Measurements from ENCODE around the gene CABLES2.
"Not testable (repeated sequence)": the region's sequence is repeated elsewhere in the genome, so short reads cannot be mapped to it uniquely, and the experiment has no call there.

Gene CABLES2

DNA sequence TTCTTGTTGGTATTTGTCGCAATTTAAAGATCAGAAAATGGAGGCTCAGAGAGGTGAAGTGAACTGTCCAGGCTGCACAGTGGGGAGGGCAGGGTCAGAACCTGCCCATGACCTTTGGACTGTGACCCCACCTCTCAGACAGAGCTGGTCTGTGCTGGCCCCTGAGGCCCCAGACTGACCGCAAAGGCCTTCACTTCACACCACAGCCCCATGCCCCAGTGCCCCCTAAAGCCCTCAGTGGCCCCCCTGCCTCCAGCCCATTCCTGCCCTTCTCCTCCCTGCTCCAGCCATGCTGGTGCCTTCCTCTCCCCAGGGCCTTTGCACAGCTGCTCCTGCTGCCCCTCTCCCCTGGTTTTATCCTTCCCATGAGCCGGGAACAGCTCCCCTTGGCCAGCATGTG, 29.6 kb upstream of the CABLES2 start:
- no peak for DNase-seq (ENCODE audit: low read depth in 3 of 3)

DNA sequence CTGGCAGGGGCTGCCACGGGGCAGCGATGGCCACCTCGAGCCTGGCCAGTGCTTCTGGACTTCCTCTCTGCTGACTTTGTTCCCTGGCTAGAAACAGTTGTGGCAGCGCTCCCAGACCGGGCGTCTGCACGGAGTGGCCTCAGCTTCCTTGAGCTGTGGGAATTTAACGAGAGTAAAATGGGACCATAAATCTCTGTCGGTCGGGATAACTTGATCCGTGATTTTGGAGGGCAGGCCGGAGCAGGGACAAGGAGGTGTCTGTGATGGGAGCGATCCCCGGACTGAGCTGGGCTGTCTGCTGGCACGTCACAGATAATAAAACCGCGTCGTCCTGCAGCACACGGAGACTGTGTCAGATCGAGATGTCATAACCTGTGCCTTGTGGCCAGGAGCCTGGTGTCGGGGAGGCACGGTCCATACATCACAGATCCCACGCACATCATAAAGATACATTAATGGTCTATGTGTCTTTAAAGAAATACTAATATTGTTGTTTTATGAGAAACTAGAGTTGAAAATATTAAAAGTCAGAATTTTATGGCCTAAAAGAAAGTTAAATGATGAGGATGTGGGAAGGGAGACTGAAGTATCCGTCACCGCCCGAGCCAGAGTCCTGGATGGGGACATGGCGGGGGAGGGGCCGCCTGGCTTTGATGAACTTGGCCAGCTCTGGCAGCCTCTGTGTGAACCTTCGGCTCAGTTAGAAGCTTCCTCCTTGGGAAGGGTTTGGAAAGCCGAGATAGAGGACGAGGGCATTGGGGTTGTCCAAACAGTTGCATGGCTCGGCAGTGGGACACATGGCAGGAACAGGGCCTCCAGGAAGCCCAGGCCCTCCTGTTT, 26.8 kb upstream of the CABLES2 start:
- no peak for DNase-seq (ENCODE audit: low read depth in 3 of 3)

DNA sequence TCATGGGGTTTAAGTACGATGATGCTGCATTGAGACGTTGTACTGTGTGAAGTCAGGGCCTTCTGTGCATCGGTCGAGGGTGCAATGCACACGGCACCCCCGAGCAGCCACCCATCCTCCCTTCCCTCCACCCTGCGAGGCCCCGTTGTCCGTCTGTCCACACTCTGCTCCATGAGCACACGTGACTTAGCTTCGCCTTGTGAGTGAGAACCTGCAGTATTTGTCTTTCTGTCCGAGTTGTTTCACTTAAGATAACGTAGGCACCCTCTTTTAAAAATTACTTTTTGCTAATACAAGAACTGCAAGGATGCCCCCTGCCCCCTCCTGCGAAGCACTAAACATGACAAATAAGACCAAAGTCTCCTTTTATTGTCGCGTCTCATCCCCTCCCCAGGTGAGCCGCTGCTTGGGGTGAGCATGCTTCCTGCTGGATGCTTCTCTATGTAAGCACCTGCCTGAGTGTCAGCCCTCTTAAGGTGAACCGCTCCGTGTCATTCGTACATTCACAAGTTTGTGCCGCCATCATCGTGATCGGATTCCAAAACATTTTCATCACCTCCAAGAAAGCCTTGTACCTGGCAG, 23.9 kb upstream of the CABLES2 start:
- no peak for DNase-seq (ENCODE audit: low read depth in 3 of 3)

DNA sequence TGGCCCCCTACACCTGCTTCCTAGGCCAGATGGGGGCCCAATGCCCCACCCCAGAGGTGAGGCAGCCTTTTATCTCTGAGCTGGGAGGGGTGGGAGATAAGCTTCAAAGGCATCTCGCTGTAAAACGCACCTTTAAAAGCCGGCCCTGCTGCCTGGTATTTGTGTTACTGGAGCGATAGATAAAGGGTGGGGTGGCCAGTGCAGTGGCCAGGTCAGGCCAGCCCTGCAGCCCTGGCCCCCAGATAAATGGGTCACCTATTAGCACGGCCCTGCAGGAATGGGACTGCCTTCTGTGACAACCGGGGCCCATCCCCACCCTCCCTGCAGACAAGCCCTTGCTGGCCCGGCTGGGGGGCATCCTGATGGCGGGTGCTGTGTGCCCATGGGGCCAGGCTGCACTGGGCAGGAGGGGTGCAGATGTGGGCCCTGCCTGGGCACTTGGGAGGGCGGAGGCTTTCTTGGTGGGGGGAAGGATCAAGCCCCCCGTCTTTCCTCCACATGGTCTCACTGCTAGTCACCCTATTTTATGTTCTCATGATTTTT, 23.3 kb upstream of the CABLES2 start:
- no peak for DNase-seq (ENCODE audit: low read depth in 3 of 3)

DNA sequence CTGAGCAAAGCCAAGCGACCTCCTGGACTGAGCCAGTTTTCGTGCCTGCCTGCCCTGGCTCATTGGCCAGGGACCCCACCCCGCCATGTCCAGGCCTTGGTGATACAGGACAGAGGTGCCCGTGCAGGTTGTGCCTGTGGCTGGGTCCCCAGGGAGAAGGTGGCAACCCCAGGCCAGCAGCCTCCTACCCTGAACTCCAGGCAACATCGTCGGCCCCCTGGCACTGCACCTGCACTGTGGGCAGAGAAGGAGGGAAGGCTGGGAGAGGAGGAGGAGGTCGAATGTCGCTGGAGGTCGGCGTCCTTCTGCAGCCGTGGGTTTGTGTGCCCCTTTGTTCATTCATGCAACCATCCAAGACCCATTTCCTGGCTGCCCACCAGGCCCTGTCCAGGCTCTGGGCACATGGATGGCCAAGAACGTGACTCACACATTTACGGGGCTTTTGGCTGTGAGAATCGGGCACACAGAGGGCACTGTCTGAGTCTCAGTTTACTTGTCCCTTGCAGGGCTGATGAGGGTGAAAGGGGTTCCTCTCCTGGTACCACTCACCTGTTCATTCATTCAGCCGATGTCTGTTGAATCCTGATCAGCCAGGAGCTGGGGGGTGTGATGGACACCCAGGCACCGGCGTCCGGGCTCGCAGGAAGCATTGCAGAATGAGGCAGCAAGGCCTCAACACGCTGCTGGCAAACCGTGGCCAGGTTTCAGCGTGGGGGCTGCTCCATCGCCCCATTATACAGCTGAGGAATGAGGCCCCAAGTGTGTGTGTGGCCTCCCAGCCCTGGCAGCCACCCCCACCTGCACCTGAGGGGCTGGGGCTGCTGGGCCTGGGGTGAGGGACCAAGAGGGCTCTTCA, 22.6 kb upstream of the CABLES2 start:
- no peak for DNase-seq (ENCODE audit: low read depth in 3 of 3)

DNA sequence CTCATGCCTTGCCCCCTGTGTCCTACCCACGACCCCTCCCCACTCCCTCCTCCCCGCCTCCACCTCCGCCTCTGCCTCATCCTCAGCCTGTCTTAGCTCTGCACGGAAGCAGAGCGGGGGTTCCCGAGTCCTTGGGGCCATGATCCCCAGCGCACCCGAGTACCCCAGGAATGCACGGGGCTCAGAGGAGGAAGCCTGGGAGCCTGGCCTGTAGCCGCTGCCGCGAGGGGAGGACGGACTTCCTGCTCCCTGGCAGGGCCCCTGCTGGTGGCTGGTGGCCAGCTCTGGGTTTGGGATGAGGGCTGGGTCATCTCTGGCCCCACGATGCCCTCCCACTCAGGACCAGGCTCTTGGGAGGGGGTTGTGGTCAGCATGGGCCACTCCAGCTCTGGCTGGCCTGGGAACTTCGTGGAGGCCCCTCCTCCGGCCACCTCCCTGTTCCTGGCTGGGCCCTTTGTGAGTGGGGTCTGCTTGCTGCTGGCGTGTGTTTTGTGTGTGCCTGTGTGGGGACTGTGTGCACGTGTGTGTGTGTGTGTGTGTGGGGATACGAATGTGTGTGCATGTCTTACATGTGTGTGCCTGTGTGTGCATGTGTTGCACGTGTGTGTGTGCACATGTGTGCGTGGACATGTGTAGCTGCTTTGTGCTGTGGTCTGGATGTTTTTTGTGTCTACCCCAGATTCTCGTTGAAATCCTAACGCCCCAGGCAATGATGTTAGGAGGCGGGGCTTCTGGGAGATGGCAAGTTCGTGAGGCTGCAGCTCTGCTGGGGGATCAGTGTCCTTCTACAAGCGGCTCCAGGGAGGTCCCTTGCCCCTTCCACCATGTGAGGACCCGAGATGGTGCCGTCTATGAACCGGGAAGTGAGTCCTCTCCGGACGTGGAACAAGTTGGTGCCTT, 21.6 kb upstream of the CABLES2 start:
- no peak for DNase-seq (ENCODE audit: low read depth in 3 of 3)

DNA sequence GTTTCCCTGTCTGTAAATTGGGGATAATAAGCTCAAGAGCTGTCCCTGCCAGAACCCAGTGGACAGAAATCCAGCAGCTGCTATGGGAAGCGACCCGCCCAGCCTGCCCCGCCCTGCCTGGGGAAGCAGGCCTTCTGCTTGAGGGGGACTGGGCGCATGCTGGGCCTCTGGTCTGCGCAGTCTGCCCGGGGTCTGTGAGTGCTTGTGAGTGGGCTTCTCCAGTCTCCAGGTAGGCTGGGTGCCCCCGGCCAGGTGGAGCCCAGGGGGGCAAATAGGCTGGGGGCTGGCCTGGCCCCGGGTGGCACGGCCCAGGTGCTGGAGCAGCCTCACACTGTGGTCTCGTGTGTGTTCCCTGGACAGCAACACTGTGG, 20.9 kb upstream of the CABLES2 start:
- DNase-seq (ENCODE audit: low read depth in 3 of 3), result no peak

DNA sequence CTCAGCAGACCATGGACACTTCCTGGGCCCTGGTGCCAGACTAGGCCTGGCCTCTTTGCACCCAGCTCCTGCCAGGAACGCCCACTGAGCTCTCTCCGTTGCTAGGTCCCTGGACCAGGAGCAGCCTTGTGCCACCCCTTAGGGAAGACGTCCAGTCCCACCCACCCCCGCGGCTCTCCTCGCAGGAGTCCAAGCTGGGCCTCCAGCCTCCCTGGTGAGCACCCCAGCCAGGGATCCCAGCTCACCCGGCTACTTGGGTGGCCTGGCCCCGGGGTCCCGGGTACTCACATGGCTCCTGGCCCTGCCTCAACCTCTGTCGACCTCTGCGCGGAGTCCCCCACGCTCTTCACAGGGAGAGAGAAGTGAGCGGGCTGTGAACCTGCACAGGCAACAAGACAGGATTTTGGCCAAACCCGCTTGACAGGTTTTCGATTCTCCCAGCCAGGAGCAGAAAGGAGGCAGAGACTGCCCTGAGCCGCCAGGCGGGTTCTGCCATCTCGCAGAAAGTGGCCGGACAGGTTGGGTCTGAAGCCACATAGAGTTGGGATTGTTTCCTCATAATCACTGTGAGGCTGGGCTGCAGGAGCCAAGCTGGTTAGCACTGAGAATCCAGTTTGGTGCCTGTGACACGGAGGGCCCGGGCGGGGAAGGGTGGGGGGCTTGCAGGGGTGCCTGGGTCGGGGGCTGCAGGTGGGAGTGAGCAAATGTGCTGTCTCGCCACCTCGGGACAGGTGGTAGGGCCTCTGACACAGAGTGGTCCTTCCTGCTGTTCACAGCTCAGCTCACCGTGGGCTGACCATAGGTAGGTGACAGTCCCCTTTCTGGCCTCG, 20.3 kb upstream of the CABLES2 start, which contains the start of gene RBBP8NL:
RBBP8NL (minus strand) TSS at position 368 of the 830 bp plus-strand sequence. CDS start 7,892 bp downstream, outside the sequence.
- DNase-seq (ENCODE audit: low read depth in 3 of 3), result no peak

DNA sequence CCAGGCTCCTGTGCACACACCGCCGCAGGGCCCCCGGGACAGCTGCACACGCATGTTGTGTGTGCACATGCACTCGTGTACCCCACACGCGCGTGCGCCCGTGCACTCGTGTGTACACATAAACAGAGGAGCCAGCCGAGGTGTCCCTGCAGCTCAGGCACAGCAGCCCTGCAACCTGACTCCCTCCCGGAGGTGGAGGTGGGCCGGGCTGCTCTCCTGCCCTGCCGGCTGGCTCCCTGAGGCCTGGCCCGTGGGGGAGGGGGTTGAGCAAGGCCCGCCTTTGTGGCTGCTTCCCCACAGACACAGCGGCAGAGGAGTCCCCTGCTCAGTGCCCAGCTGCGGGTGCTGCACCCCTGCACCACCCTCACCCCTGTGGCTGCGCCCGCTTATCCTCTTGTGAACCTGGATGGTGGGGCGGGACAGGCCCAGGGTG, 19.6 kb upstream of the CABLES2 start:
- no peak for DNase-seq (ENCODE audit: low read depth in 3 of 3)

DNA sequence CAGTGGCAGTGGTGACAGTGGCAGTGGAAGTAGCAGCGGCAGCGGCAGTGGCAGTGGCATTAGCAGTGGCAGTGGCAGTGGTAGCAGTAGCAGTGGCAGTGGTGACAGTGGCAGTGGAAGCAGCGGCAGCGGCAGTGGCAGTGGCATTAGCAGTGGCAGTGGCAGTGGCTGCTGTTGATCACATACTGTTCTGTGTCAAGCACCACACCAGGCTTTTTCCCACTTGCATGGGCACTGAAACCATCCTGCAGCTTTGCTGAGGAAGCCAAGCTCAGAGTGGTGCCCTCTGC, 18.9 kb upstream of the CABLES2 start:
- DNase-seq (ENCODE audit: low read depth in 3 of 3), result not testable (repeated sequence)

DNA sequence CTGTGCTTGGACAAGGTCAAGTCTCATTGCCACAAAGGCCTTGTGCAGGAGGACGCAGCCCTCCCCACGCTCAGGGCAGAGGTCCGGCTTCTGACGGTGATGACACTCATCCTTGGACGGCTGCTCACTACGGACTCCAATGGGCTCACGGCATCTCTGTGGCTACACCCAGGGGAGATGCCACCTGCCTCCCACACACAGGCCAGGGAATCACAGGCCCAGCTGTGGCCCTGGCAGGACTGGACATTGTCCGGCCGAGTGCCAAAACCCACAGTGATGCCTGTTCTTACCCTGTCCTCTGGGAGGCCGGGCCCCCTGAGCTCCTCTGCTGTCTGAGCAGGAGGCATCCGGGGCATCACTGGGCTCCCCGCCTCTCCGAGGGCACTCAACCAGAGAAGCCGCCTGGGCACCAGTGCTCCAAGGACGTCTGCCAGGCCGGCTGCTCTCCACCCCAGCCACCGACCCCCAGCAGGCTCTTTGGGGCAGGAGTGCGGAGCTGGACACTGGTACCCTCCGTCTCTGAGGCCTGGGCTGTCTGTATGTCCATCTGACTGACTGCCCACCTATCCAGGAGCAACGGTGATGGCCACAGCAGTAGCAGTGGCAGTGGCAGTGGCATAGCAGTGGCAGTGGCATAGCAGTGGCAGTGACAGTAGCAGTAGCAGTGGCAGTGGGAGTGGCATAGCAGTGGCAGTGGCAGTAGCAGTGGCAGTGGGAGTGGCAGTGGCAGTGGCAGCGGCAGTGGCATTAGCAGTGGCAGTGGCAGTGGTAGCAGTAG, 18.4 kb upstream of the CABLES2 start:
- no peak for DNase-seq (ENCODE audit: low read depth in 3 of 3)

DNA sequence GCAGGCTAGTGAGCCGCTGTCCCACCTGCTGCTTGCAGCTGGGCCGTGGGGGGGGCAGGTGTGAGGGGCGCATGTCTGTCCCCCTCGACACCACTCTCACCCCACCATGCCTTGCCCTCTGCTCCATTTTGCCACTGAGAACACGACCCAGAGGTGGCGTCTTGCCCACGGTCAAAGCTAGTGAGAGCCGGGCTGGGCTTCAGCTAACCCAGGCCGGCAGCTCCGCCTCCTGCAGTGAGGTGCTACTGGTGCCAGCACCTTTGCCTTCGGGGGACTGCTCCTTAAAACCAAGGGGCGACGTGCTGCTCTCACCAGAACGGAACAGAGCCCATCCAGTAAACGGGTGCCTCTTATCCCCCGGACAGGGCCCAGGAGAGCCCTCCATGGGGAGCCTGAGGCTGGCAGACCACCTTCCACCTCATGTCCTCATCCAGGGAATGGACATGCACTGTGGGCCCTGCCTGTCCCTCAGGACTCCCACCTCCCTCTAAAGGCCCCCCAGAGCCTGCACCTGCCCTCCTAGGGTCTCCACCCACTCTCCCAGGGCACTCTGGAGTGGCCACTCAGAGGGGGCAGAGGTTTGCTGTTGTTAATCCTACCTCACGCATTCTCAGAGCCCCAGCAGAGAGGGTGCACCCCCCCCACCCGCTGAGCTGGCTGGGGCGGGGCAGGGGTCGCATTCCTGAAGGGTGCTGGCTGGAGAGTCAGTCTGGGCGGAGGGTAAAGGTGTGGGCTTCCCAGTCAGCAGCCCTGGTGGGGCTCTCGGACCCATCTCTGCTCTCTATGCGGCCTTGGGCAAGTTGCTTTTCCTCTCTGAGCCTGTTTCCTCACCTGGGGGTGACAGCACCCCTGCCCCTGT, 17.4 kb upstream of the CABLES2 start:
- DNase-seq (ENCODE audit: low read depth in 3 of 3), result no peak

DNA sequence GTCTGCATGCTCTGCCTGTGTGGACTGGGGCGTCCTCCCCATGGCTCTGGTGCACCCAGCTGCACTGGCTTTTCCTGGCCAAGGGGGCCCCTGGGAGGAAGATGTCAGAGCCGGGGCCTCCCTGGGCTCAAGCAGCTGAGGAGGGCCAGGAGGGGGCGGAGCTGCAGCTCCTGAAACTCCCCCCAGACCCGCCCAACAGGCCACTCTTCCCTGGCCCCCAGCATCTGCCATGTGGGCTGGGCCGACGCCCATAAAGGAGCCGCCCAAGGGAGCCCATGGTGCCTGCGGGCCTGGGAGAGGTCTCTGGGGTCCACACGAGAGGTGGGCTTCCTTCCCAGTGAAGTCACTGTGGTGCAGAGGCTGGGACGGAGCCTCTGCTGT, 16.2 kb upstream of the CABLES2 start:
- DNase-seq (ENCODE audit: low read depth in 3 of 3), result no peak

DNA sequence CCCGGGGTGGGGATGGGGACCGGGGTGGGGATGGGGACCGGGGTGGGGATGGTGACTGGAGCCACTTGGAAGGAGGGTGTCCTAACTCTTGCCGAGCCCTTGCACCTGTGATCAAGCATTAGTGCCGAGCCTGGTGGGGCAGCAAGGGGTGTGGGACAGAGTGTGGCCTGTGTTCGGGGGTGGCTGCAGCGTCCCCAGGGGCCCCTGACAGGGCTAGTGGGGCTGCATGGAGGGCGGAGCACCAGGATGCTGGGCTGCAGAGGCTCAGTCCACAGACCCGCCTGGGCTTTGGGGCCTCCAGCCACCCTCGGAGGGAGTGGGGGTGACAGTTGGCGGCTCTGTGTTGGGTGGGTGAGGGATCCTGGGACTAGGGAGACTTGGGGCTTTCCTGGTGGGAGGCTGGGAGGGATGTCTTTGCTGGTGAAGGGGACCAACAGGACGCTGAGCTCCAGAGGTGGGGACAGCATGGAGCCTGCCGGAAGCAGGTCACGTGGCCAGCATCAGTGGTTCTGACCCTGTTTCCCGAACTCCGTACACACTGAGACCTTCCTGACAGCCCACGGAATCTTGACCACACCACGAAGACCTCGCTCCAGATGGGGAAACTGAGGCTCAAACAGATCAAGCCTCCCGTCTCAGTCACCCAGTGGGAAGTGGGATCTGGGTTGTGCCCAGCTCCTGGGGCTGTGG, 15.7 kb upstream of the CABLES2 start:
- DNase-seq (ENCODE audit: low read depth in 3 of 3), result no peak

DNA sequence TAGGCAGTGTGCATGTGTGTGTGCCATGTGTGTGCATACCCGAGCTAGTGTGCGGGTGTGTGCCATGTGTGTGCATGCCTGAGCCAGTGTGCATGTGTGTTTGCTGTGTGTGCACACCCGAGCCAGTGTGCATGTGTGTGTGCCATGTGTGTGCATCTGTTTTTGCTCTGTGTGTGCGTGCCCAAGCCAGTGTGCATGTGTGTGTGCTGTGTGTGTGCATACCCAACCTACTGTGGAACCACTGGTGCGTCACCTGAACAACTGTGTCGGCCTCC, 14.6 kb upstream of the CABLES2 start:
- no peak for DNase-seq (ENCODE audit: low read depth in 3 of 3)

DNA sequence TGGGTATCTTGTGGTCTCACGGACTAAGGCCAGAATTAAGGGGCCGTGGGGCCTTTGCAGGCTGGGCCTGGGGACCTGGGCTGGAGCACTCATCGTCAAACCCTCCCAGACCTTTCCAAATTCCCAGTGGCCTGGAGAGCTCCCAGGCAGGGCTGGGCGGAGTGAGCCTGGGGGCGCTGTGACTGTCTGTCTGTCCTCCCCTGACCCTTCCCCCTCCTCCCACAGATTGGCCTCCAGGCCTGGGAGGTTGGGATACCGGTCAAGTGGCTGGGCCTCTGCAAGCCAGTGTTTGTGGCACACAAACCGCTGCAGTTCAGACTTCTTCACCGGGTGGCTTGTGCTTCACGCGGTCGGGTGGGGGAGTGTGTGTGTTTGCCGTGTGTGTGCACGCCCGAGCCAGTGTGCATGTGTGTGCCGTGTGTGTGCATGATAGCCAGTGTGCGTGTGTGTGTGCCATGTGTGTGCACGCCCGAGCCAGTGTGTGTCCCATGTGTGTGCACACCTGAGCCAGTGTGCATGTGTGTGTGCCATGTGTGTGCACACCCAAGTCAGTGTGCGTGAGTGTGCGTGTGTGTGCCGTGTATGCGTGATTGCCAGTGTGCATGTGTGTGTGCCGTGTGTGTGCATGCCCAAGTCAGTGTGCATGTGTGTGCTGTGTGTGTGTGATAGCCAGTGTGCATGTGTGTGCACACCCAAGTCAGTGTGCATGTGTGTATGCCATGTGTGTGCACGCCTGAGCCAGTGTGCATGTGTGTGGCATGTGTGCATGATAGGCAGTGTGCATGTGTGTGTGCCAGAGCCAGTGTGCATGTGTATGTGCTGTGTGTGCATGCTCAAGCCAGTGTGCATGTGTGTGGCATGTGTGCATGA, 14.0 kb upstream of the CABLES2 start:
- DNase-seq (ENCODE audit: low read depth in 3 of 3), result no peak

DNA sequence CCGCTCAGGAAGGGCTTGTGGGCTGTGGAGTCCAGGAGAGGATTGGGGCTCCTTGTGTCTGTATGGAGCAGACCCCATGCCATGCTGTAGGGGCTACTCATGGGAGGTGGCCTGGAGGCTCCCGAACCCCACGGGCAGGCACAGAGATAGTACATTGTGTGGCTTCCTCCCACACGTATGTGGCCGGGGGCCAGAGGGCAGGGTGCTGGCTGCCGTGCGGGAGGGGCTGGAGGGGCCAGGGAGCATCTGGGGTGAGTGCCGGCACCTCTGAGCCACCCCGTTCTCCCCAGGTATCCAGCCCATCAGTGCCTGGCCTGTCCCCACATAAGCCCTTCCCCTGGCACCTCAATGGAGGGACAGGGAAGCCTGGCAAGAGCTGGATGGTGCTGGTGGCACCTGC, 12.7 kb upstream of the CABLES2 start:
- no peak for DNase-seq (ENCODE audit: low read depth in 3 of 3)

Measured in stimulated activated CD4-positive, alpha-beta T cell treated with anti-CD3 and anti-CD28 coated beads, TNF-alpha, amount 100 ng/mL, for 24 hours (primary cell).